ENCODE results near the gene SECISBP2. TPM values are rescaled to one million over a fixed set of nuclear protein-coding genes. Genes with fewer than 3 reads are reported as not detected.

Gene SECISBP2
- total and polyA plus RNA-seq, 4 donors: 26.6 to 112 (median 43.0) TPM

- no peaks in the 10 kb centered on the region for H3K9me3 ChIP-seq (ENCODE audit: control insufficient read depth in 4 of 4, insufficient read depth in 3 of 4, low read length in 3 of 4)
- H3K4me1 ChIP-seq (ENCODE audit: control insufficient read depth in 5 of 5, insufficient read depth in 5 of 5, low read length in 5 of 5): peaks cover 0 to 5% (median 0%) of the 10 kb centered on the region in 5 donors
- H3K27me3 ChIP-seq (ENCODE audit: control insufficient read depth in 3 of 3, insufficient read depth in 3 of 3, low read length in 2 of 3): no peaks in the 10 kb centered on the region
- H3K4me3 ChIP-seq: no peak overlapping the region
- ATAC-seq (ENCODE audit: insufficient read depth, low FRiP score) (no peak), DNase-seq (no peak)
- no peak overlapping the region for H3K27ac ChIP-seq (ENCODE audit: low read depth in 1 of 2, low read length in 1 of 2)
- no peak overlapping the region for H3K9ac ChIP-seq (ENCODE audit: insufficient read depth in 1 of 2, low read length in 2 of 2)
- H3K36me3 ChIP-seq (ENCODE audit: control insufficient read depth in 4 of 4, insufficient read depth in 4 of 4, low read length in 4 of 4): peaks cover 14 to 54% (median 36%) of the 10 kb centered on the region in 4 donors
- no peak for TF ChIP-seq CTCF (IDR thresholded peaks at IDR 0.05; ENCODE audit: control extremely low read depth, extremely low read depth)
- WGBS, 2 donors: 90% methylated on average over 9 of the region's 9 CpGs
These were observed 43.7 kb downstream of the SECISBP2 start for GRCh38 chr9:89361816-89362646.

GRCh38 chr9:89362647-89363310 is 44.5 kb downstream of the SECISBP2 start:
- ATAC-seq (ENCODE audit: insufficient read depth, low FRiP score) (no peak), DNase-seq (no peak)
- no peak for TF ChIP-seq CTCF (IDR thresholded peaks at IDR 0.05; ENCODE audit: control extremely low read depth, extremely low read depth)
- H3K36me3 ChIP-seq (ENCODE audit: control insufficient read depth in 4 of 4, insufficient read depth in 4 of 4, low read length in 4 of 4): peaks cover 14 to 47% (median 30%) of the 10 kb centered on the region in 4 donors
- 87 to 90% methylated on average over 10 of the region's 10 CpGs for WGBS, 2 donors
- H3K27ac ChIP-seq (ENCODE audit: low read depth in 1 of 2, low read length in 1 of 2): no peak overlapping the region
- no peaks in the 10 kb centered on the region for H3K9me3 ChIP-seq (ENCODE audit: control insufficient read depth in 4 of 4, insufficient read depth in 3 of 4, low read length in 3 of 4)
- H3K4me3 ChIP-seq: no peak overlapping the region
- no peak overlapping the region for H3K9ac ChIP-seq (ENCODE audit: insufficient read depth in 1 of 2, low read length in 2 of 2)
- no peaks in the 10 kb centered on the region for H3K27me3 ChIP-seq (ENCODE audit: control insufficient read depth in 3 of 3, insufficient read depth in 3 of 3, low read length in 2 of 3)
- H3K4me1 ChIP-seq (ENCODE audit: control insufficient read depth in 5 of 5, insufficient read depth in 5 of 5, low read length in 5 of 5): peaks cover 0 to 5% (median 0%) of the 10 kb centered on the region in 5 donors

GRCh38 chr9:89363311-89363670 is 45.0 kb downstream of the SECISBP2 start:
- no peak for TF ChIP-seq CTCF (IDR thresholded peaks at IDR 0.05; ENCODE audit: control extremely low read depth, extremely low read depth)
- 90% methylated on average over 6 of the region's 6 CpGs for WGBS, 2 donors
- ATAC-seq (ENCODE audit: insufficient read depth, low FRiP score): no peak
- no peak overlapping the region for H3K9ac ChIP-seq (ENCODE audit: insufficient read depth in 1 of 2, low read length in 2 of 2)
- H3K4me1 ChIP-seq (ENCODE audit: control insufficient read depth in 5 of 5, insufficient read depth in 5 of 5, low read length in 5 of 5): peaks cover 0 to 5% (median 0%) of the 10 kb centered on the region in 5 donors
- H3K36me3 ChIP-seq (ENCODE audit: control insufficient read depth in 4 of 4, insufficient read depth in 4 of 4, low read length in 4 of 4): peaks cover 14 to 42% (median 26%) of the 10 kb centered on the region in 4 donors
- no peaks in the 10 kb centered on the region for H3K9me3 ChIP-seq (ENCODE audit: control insufficient read depth in 4 of 4, insufficient read depth in 3 of 4, low read length in 3 of 4)
- no peak overlapping the region for H3K4me3 ChIP-seq
- no peaks in the 10 kb centered on the region for H3K27me3 ChIP-seq (ENCODE audit: control insufficient read depth in 3 of 3, insufficient read depth in 3 of 3, low read length in 2 of 3)
- H3K27ac ChIP-seq (ENCODE audit: low read depth in 1 of 2, low read length in 1 of 2): no peak overlapping the region
- DNase-seq: no peak

Measured in lung (tissue), 12 donors.